Measurements from ENCODE around the gene SLITRK1. TPM values are rescaled to one million over a fixed set of nuclear protein-coding genes. Genes with fewer than 3 reads are reported as not detected.

SLITRK1 gene
- total RNA-seq, 1 donor from 2014 or later: 1.6 TPM

GRCh38 chr13:83829810-83830209 lies 52.5 kb downstream of the SLITRK1 start:
- Histone ChIP-seq H4K20me1 (ENCODE audit: low read depth) (no peaks in the 10 kb centered on the region), H3K4me2 (no peak overlapping the region), H3F3A (ENCODE audit: low read depth) (no peaks in the 10 kb centered on the region), H3K79me2 (ENCODE audit: low read depth) (no peaks in the 10 kb centered on the region), H3K9me3 (ENCODE audit: low read depth) (no peaks in the 10 kb centered on the region), H2AFZ (replicated peaks) (no peak overlapping the region), H3K27ac (no peak overlapping the region), H3K36me3 (no peaks in the 10 kb centered on the region), H3K4me1 (peaks cover 8% of the 10 kb centered on the region), H3K9ac (no peak overlapping the region), H3K4me3 (no peak overlapping the region), H3K27me3 (no peaks in the 10 kb centered on the region)
- Mint-ChIP-seq H3K9me3 (peaks cover 3% of the 10 kb centered on the region), H3K4me3 (no peak overlapping the region), H3K27ac (no peak overlapping the region), H3K4me1 (no peaks in the 10 kb centered on the region), H3K27me3 (ENCODE audit: insufficient read depth, low read depth) (no peaks in the 10 kb centered on the region), H3K36me3 (no peaks in the 10 kb centered on the region)
- no peak for DNase-seq (ENCODE audit: low spot score)
- TF ChIP-seq CTCF (IDR thresholded peaks at IDR 0.05): no peak
- no peak for TF ChIP-seq EZH2 (IDR thresholded peaks at IDR 0.05)
- no peak for TF ChIP-seq EZH2phosphoT487 (IDR thresholded peaks at IDR 0.05)

- H3K36me3 ChIP-seq: no peaks in the 10 kb centered on the region
- H3K27me3 Mint-ChIP-seq (ENCODE audit: insufficient read depth, low read depth): peaks cover under 1% of the 10 kb centered on the region
- TF ChIP-seq CTCF (IDR thresholded peaks at IDR 0.05) (no peak), EZH2phosphoT487 (IDR thresholded peaks at IDR 0.05) (no peak), EZH2 (IDR thresholded peaks at IDR 0.05) (no peak)
- no peaks in the 10 kb centered on the region for H3K9me3 ChIP-seq (ENCODE audit: low read depth)
- H3K9ac ChIP-seq: no peak overlapping the region
- H3K79me2 ChIP-seq (ENCODE audit: low read depth): no peaks in the 10 kb centered on the region
- no peaks in the 10 kb centered on the region for H4K20me1 ChIP-seq (ENCODE audit: low read depth)
- no peaks in the 10 kb centered on the region for H3F3A ChIP-seq (ENCODE audit: low read depth)
- peaks cover 3% of the 10 kb centered on the region for H3K9me3 Mint-ChIP-seq
- no peaks in the 10 kb centered on the region for H3K4me1 Mint-ChIP-seq
- H3K4me3 Mint-ChIP-seq: no peak overlapping the region
- H3K27ac ChIP-seq: no peak overlapping the region
- H3K4me1 ChIP-seq: peaks cover 4% of the 10 kb centered on the region
- no peaks in the 10 kb centered on the region for H3K36me3 Mint-ChIP-seq
- H3K27ac Mint-ChIP-seq: no peak overlapping the region
- no peak overlapping the region for H3K4me2 ChIP-seq
- DNase-seq (ENCODE audit: low spot score): no peak
- H3K27me3 ChIP-seq: no peaks in the 10 kb centered on the region
- no peak overlapping the region for H3K4me3 ChIP-seq
- no peak overlapping the region for H2AFZ ChIP-seq (replicated peaks)
Measured at GRCh38 chr13:83827338-83827737, 54.9 kb downstream of the SLITRK1 start.
